ENCODE measurements around the gene LRTM2.

The LRTM2 gene

GRCh38 chr12:1793426-1794210, 26.7 kb upstream of the LRTM2 start:
- no peak for DNase-seq (ENCODE audit: low spot score)
- no peak for TF ChIP-seq CTCF (IDR thresholded peaks at IDR 0.05; ENCODE audit: extremely low read depth, insufficient read depth, missing control alignments)
- in situ Hi-C loops (cut with MboI; ENCODE audit: low pct_unique_long_range_greater_than_20kb, low sequenced_read_pairs, unreplicated experiment) = loop anchor here (5.0 kb wide), 2 partner anchors 144 to 146 kb away; no protein-coding TSS in a partner anchor

GRCh38 chr12:1794440-1795090, 25.8 kb upstream of the LRTM2 start:
- in situ Hi-C loops (cut with MboI; ENCODE audit: low pct_unique_long_range_greater_than_20kb, low sequenced_read_pairs, unreplicated experiment) = loop anchor here (5.0 kb wide), 2 partner anchors 143 to 147 kb away; no protein-coding TSS in a partner anchor
- no peak for TF ChIP-seq CTCF (IDR thresholded peaks at IDR 0.05; ENCODE audit: extremely low read depth, insufficient read depth, missing control alignments)
- DNase-seq (ENCODE audit: low spot score) = no peak

- TF ChIP-seq CTCF (IDR thresholded peaks at IDR 0.05; ENCODE audit: extremely low read depth, insufficient read depth, missing control alignments) = no peak
- in situ Hi-C loops (cut with MboI; ENCODE audit: low pct_unique_long_range_greater_than_20kb, low sequenced_read_pairs, unreplicated experiment) = no loop called here
- peak; percentile 6 for DNase-seq (ENCODE audit: low spot score)
Measured at GRCh38 chr12:1795221-1795784, 25.1 kb upstream of the LRTM2 start.

GRCh38 chr12:1795785-1796514, 24.4 kb upstream of the LRTM2 start:
- DNase-seq (ENCODE audit: low spot score) = peak; percentile 97
- in situ Hi-C loops (cut with MboI; ENCODE audit: low pct_unique_long_range_greater_than_20kb, low sequenced_read_pairs, unreplicated experiment) = no loop called here
- peak; percentile 98 for TF ChIP-seq CTCF (IDR thresholded peaks at IDR 0.05; ENCODE audit: extremely low read depth, insufficient read depth, missing control alignments)

- DNase-seq (ENCODE audit: low spot score) = peak; percentile 61
- in situ Hi-C loops (cut with MboI; ENCODE audit: low pct_unique_long_range_greater_than_20kb, low sequenced_read_pairs, unreplicated experiment) = no loop called here
Measured at GRCh38 chr12:1796515-1797010, 23.8 kb upstream of the LRTM2 start.

More at GRCh38 chr12:1796515-1797010, 23.8 kb upstream of the LRTM2 start:
- no peak for TF ChIP-seq CTCF (IDR thresholded peaks at IDR 0.05; ENCODE audit: extremely low read depth, insufficient read depth, missing control alignments)

Measured in GM13977 (cell line).